Stimulated activated CD4-positive, alpha-beta T cell treated with anti-CD3 and anti-CD28 coated beads, Interleukin-12 subunit alpha, Interleukin-12 subunit beta, amount 100 ng/mL, for 4 hours (primary cell): Measurements from ENCODE around the gene NAB2.
"Not testable (repeated sequence)": the region's sequence is repeated elsewhere in the genome, so short reads cannot be mapped to it uniquely, and the experiment has no call there.

Source experiments
- DNase-seq: peaks from one replicate; pipeline ENCODE4 v3.0.0-alpha.2; 2020

NAB2 gene

GRCh38 chr12:57112492-57113294, 23.8 kb downstream of the NAB2 start:
- no peak for DNase-seq

DNA sequence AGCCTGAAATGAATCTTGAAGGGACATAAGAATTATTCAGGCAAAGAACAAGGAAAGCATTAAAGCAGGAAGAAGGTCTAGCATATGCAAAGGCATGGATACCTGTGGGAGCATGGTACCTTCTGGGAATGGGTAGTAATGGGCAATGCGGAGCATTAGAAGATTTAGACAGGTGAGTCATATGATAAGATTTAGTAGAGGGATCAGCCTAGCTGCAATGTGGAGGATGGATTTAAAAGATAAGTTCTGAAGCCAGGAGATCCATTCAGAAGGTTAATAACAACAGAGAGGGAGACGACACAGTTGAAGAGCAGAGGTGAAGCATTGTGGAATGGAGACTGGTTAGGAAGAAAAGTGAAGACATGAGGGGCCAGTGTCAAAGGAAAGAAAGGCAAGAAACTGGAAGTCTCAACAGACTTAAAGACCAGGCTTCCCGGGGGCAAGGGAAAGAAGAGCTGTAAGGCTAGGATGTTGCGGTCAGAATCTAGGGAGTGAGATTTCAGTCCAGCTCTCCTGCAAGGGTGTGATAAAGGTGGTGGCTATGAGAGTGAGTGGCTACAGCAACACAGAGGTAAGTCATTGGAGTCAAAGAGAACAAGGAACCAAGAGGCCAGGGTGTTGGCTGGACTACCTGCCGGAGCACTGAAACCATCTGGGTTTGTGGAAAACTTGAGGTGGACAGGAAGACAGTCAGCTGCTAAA, 27.8 kb downstream of the NAB2 start:
- no peak for DNase-seq

- DNase-seq = no peak
Measured at GRCh38 chr12:57118711-57119271, 29.9 kb downstream of the NAB2 start.

DNA sequence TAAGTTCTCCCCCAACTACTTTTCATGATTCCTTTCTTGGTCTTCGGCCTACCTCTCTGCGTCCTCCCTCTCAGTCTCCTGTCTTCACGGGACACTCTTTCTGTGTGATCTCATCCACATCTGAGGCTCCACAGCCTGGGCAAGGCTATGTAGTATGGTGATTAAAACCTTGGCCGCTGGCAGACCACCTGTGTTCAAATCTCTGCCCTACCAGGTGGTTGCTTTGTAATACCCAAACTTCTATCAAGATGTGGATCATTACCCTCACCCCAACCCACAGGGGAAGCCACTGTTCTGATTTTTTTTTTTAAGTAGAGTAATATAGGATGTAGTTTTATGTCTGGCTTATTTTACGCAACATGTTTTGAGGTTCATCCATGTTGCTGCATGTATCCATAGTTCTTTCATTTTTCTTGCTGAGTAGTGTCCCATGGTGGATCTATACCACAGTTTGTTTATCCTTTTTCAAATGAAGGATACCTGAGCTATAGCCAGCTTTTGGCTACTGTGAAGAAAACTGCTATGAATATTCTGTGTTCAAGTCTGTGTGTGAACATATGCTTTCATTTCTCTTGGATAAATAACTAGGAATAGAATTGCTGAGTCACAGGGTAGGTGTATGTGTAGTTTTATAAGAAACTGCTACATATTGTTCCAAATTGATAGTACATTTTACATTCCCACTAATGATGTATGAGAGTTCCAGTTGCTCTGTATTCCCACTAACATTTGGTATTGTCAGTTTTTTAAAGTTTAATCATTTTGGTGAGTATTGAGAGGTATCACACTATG, 30.6 kb downstream of the NAB2 start:
- DNase-seq = no peak

GRCh38 chr12:57120718-57121117, 31.8 kb downstream of the NAB2 start:
- not testable (repeated sequence) for DNase-seq

GRCh38 chr12:57123813-57124212, 34.9 kb downstream of the NAB2 start:
- no peak for DNase-seq

- peak; percentile 63 for DNase-seq
Measured at GRCh38 chr12:57124261-57124877, 35.5 kb downstream of the NAB2 start.

GRCh38 chr12:57126061-57126460, 37.1 kb downstream of the NAB2 start:
- DNase-seq = no peak

DNA sequence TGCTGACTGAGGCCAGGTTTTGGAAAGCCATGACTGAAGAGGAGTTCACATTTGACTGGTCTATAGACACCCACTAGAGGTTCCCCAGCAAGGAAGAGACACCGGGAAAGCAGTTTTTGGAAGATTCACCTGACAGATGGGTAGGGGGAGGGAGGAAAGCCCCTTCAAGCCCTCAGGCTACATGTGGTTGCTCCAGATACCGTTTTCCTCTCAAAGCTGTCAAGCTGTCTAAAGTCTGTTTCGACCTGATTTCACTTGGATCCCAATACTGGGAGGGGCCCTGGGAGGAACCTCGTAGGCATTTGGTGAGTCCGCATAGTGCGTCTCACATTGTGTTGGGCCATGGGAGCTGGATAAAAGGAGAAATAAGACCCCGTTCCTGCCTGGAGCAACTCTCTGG, 37.6 kb downstream of the NAB2 start:
- DNase-seq = no peak

DNA sequence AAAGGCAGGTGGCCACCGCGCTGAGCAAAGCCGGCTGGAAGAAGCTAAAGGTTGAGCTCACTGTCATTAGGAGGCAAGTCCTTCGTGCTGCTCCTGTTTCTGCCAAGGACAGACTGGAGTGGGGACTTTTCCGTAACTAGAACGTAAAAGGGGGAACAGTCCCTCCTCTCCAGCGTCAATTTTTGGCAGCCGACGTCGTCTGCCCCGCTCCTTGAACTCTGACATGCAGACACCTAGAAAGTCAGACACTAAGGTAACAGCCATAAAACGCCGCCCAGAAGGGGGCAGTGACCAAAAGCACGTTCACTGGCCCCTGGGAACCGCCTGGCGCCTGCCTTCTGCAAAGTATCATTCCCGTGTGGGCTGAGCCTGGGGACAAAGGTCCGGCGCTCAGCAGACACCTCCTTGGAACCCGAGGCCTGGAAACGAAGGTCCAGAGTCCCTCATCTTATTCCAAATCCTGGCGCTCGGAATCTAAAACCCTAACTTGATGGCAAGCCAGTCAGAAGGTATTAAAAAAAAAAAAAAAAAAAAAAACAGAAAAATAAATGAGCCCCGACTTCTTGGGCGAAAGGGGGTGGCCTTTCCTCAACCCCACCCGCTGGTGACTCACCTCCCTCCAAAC, 38.3 kb downstream of the NAB2 start:
- peak; percentile 18 for DNase-seq

DNA sequence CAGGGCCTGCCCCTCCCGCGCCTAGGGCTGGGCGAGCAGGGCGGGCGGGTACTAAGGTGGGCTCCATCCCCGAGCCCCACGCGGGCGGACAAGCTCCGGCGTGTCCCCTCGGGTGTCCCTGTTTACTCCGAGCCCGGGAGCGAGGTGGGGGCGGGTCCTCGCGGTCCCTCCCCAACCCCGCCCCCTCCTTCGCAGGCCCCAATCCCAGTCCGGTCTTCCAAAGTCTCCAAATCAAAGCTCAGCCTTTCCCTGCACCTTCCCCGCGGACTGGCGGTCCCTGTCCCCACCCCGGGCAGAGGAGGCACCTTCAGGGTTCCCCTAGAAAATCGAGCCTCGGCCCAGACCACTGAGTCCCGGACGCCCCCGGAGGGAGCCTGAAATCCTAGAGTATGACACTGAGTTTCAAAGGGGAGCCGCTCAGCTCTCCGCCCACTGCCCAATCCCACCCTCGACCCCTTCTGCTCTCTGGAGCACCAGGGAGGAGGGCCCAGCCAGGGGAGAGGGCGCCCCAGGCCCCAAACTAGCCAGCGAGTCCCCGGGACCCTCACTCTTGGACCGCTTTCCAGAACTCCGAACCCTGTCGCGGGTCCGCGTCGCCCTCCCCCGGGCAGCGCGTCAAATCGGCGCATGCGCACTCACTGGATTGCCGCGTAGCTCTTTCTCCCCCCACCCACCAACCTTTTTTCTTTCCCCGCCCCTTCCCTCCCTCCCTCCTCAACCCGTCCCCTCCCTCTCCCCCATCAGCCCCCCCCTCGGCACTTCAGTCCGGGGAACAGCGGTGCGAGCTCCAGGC, 39.0 kb downstream of the NAB2 start, which contains the start of gene LRP1:
LRP1 (plus strand) TSS at position 758 of the 793 bp plus-strand sequence. CDS start 482 bp downstream, outside the sequence.
- DNase-seq = peak; percentile 72

DNA sequence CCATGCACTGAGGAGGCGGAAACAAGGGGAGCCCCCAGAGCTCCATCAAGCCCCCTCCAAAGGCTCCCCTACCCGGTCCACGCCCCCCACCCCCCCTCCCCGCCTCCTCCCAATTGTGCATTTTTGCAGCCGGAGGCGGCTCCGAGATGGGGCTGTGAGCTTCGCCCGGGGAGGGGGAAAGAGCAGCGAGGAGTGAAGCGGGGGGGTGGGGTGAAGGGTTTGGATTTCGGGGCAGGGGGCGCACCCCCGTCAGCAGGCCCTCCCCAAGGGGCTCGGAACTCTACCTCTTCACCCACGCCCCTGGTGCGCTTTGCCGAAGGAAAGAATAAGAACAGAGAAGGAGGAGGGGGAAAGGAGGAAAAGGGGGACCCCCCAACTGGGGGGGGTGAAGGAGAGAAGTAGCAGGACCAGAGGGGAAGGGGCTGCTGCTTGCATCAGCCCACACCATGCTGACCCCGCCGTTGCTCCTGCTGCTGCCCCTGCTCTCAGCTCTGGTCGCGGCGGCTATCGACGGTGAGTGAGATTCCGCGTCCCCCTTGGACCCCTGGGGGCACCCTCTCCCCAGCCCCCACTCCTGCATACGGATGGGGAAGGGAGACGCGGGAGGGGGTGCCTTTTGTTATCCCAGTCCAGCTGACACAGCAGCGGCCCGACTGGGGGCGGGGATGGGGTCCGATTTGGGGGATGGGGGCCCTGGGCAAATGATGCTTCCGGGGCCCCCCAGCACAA, 39.8 kb downstream of the NAB2 start:
- DNase-seq = no peak

GRCh38 chr12:57129321-57129842, 40.5 kb downstream of the NAB2 start:
- DNase-seq = no peak

DNA sequence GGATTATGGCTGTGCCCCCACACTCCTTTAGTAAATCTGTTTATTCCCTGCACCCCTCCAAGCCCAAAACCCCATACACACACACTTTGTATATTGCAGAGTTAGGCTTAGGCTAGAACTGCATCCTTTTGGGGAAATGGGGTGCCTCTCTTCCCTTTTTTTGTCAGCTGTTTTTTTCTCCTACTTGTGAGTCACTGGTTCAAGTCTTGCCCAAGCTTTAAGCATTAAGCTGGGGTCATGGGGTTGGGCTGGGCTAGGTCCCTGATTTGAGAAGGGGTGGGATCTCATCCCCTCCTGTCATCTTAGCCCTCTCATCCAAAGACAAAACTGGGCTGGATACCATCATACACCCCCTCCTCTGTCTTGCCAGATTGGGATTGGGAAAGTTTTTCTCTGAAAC, 41.0 kb downstream of the NAB2 start:
- DNase-seq = no peak

DNA sequence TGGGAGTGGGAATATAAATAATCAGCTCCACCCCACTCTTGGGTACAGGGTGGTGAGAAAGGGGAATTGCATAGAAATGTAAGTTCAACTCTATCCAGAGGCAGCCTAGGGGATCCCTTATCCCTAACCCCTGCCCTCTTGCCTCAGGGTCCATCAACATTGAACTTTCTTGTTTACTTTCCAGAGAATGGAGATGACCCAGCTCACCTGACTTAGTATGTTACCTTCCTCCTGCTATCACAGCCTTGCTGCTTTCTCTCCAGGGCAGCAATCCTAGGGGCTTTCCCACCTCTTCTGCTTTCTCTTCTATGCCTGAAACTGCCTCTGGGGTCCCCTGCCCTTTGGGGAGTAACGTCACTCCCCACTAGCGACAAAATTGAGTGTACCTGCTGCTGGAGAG, 42.0 kb downstream of the NAB2 start:
- DNase-seq = no peak

DNA sequence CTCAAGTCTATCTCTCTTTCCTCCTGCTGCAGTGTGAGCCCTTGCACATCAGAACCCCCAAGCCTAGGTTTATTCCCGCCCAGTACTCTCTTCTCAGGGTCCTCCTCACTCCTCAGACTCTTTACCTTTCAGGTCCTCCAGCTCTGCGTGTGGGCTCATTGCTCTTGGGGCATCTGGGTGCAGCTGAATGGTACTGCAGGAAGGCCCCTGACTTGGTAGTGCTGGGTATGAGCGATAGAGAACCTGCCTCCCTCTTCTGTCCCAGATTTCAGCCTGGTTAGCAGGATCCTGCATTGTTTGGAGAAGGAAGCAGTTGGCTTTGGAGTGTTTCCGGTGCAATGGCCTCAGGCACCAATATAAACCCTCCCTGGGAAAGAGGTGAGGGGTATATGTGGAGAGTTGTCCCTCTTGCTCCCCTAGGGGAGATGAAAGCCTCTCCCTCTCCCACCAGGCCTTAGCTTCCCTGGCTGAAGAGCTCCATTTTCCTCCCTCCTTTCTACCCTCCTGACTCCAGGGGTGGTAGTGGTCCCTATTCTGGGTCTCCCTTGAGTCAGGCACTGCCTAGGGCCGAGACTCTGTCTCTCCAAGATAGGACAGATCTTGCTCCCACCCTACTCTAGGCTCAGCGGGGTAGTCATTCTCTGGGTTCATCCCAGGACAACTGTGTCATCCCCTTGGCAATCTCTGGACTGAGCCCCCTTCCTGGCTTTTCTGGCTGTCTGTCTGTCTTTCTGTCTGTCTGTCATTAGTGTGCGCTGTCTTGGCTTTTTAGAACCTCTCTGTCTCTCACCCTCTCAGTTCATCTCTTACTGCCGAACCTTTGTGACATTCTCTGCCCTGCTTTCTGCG, 43.2 kb downstream of the NAB2 start:
- DNase-seq = no peak

DNA sequence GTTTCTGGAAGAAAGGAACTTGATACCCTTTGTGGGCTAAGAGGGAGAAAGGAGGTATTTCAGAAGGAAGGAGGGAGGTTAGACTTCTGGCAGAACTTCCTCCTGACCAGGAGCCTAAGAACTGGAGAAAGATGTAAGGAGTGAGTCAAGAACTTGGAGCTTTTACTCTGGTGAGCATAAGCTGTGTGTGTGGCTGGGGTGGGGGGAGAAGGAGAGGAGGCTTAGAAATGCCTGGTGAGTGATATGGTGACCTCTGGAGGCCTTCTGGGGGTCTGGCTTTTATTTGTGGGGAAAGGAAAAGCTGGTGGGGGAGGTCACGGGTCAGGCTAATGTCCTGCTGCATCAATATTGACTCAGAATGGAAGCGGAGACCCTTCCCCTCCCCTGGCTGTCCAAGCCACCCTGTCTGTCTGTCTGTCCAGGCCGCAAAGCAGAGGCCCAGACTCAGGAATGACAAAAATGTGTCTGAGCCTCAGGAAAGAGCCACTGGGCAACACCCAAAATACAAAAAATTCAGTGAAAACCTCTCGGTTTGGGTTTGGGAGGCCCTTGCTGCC, 44.2 kb downstream of the NAB2 start:
- DNase-seq = no peak

GRCh38 chr12:57133916-57134315, 45.0 kb downstream of the NAB2 start:
- no peak for DNase-seq

DNA sequence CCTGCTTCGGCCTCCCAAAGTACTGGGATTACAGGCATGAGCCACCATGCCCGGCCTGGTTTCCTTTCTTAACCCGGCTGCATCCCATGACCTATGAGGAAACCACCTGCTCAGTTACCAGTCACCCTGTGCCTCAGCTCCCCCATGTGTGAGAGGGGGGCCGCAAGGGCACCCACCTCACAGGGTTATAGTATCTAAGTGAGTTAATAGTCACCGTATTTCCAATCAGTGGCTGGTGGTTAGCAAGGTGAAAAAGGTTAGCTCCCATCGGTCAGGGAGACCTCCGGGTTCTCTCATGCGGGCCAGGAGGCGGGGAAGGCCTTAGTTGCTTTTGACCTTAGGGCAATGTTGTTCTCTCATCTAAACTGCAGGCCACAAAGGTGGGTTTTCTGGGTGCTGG, 46.0 kb downstream of the NAB2 start:
- DNase-seq = no peak
